Mesendoderm (in vitro differentiated cells): Measurements from ENCODE around the gene GPR132.

Experiments
- DNase-seq: peaks from one replicate; pipeline ENCODE4 v3.0.0; 2013
- H2AK5ac ChIP-seq: 2 replicates; pipeline ENCODE4 v1.6.1; 2013; ENCODE audit warnings: low read length, inconsistent platforms
- H2BK120ac ChIP-seq: 2 replicates; pipeline ENCODE4 v1.6.1; 2013; ENCODE audit warnings: low read depth, mild to moderate bottlenecking, low read length, moderate library complexity, mixed read lengths
- H2BK15ac ChIP-seq: replicated peaks from 2 replicates; pipeline ENCODE4 v1.6.1; 2013; ENCODE audit warnings: low read depth, mild to moderate bottlenecking, moderate library complexity
- H2BK5ac ChIP-seq: 2 replicates; pipeline ENCODE4 v1.6.1; 2013; ENCODE audit warnings: low read length, inconsistent platforms
- H3K18ac ChIP-seq: 2 replicates; pipeline ENCODE4 v1.6.1; 2013; ENCODE audit warnings: mild to moderate bottlenecking, low read length, mixed read lengths
- H3K23ac ChIP-seq: one replicate; pipeline ENCODE4 v1.6.1; 2013; ENCODE audit warnings: low read length
- H3K27ac ChIP-seq: 2 replicates; pipeline ENCODE4 v1.5.1; 2013; ENCODE audit warnings: low read depth, mild to moderate bottlenecking, inconsistent platforms, low read length, moderate library complexity
- H3K27me3 ChIP-seq: 2 replicates; pipeline ENCODE4 v1.6.1; 2013; ENCODE audit warnings: low read length, control low read depth, mild to moderate bottlenecking, inconsistent platforms; ENCODE audit not compliant: insufficient read depth, poor library complexity
- H3K36me3 ChIP-seq: 2 replicates; pipeline ENCODE4 v1.6.1; 2013; ENCODE audit warnings: low read length, inconsistent platforms; ENCODE audit not compliant: control insufficient read depth, insufficient read depth
- H3K4ac ChIP-seq: one replicate; pipeline ENCODE4 v1.6.1; 2013; ENCODE audit warnings: low read depth, mild to moderate bottlenecking, low read length, moderate library complexity
- H3K4me1 ChIP-seq: 2 replicates; pipeline ENCODE4 v1.6.1; 2013; ENCODE audit warnings: low read depth, low read length, inconsistent platforms; ENCODE audit not compliant: control insufficient read depth
- H3K4me2 ChIP-seq: 2 replicates; pipeline ENCODE4 v1.6.1; 2013; ENCODE audit warnings: low read length
- H3K4me3 ChIP-seq: 2 replicates; pipeline ENCODE4 v1.5.1; 2013; ENCODE audit warnings: mild to moderate bottlenecking, low read length
- H3K56ac ChIP-seq: one replicate; pipeline ENCODE4 v1.6.1; 2013; ENCODE audit warnings: low read length
- H3K79me1 ChIP-seq: 2 replicates; pipeline ENCODE4 v1.6.1; 2013; ENCODE audit warnings: low read length, inconsistent platforms
- H3K79me2 ChIP-seq: 2 replicates; pipeline ENCODE4 v1.6.1; 2013; ENCODE audit warnings: mild to moderate bottlenecking, low read length; ENCODE audit not compliant: control insufficient read depth, insufficient read depth
- H3K9ac ChIP-seq: 2 replicates; pipeline ENCODE4 v1.6.1; 2013; ENCODE audit warnings: low read length, inconsistent platforms
- H4K5ac ChIP-seq: one replicate; pipeline ENCODE4 v1.6.1; 2013; ENCODE audit warnings: low read length
- H4K8ac ChIP-seq: one replicate; pipeline ENCODE4 v1.6.1; 2013; ENCODE audit warnings: low read depth, mild to moderate bottlenecking, control low read depth, low read length, moderate library complexity
- WGBS: extraction: QIAGEN DNeasy Blood & Tissue Kit; methylation state at CpG from one replicate; pipeline ENCODE4 v1.1.7; 2013; ENCODE audit warnings: low lambda C conversion rate, missing lambda C conversion rate; ENCODE audit not compliant: insufficient coverage; ENCODE audit errors: extremely low coverage; 5-methylcytosine and 5-hydroxymethylcytosine counted together

GPR132 gene

DNA sequence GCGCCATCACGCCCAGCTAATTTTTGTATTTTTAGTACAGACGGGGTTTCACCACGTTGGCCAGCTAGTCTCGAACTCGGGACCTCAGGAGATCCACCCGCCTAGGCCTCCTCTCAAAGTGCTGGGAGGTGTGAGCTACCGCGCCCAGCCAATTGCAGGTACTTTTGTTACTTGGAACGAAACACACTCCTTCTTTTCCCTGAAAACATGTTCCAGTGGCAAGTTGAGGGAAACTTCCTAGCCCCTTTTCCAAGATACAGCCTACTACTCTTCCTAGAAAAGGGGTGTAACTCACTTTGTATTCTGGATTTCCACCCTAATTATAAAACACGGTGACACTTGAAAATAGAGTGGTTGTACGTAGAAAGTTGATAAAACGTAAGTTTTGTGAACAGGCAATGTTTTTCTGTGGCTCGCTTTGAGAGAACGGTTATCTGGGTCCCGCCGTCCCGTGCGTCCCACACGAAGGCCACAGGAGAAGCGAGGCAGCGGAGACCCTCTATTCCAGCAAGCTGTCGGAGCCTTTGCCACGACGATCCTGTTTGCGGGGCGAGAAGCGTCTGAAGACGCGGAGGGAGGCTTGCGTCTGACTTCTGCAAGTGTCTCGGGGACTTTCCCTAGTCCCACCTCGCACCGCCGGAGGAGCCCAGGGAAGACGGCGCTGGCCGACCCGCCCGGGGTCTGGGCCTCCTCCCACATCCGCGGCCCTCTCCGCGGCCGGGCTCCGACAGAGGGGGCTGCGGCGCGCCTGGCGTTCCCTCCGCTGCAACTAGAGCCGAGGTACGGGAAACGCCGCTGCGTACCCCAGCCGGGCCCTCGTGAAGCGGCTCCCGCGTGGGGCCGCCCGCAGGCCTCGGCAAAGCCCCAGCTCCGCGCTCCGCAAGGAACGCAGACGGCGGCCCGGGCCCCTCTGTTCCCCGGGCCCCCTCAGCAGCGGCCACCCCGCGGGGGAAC lies 45.1 kb downstream of the GPR132 start:
- Histone ChIP-seq H3K27ac (peak overlapping the region; percentile 87), H3K56ac (peak overlapping the region; percentile 96), H3K36me3 (peaks cover 3% of the 10 kb centered on the region), H2BK120ac (peak overlapping the region; percentile 30), H3K4ac (peak overlapping the region; percentile 88), H3K4me3 (peak overlapping the region; percentile 99), H3K9ac (peak overlapping the region; percentile 100), H2AK5ac (peak overlapping the region; percentile 76), H3K27me3 (no peaks in the 10 kb centered on the region), H2BK15ac (no peak overlapping the region), H3K4me2 (peak overlapping the region; percentile 93), H3K23ac (peak overlapping the region; percentile 94), H2BK5ac (peak overlapping the region; percentile 35), H3K79me2 (peaks cover 54% of the 10 kb centered on the region), H4K8ac (peak overlapping the region; percentile 91), H3K18ac (peak overlapping the region; percentile 95), H3K79me1 (peaks cover 16% of the 10 kb centered on the region), H4K5ac (no peak overlapping the region), H3K4me1 (peaks cover 15% of the 10 kb centered on the region)
- no CpG with 5 or more reads among the region's 75 CpGs for WGBS
- DNase-seq: peak; percentile 60

DNA sequence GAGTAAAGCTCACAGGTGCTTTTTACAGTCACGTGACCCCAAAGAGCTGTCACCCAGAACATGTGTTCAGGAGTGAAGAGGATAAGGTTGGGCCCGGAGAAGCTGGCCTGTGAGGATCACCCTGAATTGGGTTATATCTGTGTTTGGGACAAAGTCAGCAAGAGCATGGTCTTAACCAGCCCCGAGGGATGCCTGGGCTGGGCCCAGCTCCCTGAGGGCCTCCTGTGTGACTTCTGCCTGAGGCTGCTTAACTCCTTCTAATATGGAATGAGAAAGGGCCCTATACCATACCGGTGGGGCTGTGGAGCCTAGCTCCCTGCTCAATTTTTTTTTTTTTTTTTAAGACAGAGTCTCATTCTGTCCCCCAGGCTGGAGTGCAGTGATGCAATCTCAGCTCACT lies 46.8 kb downstream of the GPR132 start:
- H4K8ac ChIP-seq: no peak overlapping the region
- H3K4ac ChIP-seq: no peak overlapping the region
- H3K56ac ChIP-seq: no peak overlapping the region
- WGBS: no CpG with 5 or more reads among the region's 4 CpGs
- no peak overlapping the region for H3K27ac ChIP-seq
- no peak overlapping the region for H2BK120ac ChIP-seq
- peaks cover 72% of the 10 kb centered on the region for H3K79me2 ChIP-seq
- no peaks in the 10 kb centered on the region for H3K27me3 ChIP-seq
- no peak overlapping the region for H3K4me3 ChIP-seq
- H4K5ac ChIP-seq: no peak overlapping the region
- H3K9ac ChIP-seq: peak overlapping the region; percentile 54
- no peak overlapping the region for H3K18ac ChIP-seq
- H3K4me2 ChIP-seq: no peak overlapping the region
- peaks cover 25% of the 10 kb centered on the region for H3K79me1 ChIP-seq
- no peak overlapping the region for H3K23ac ChIP-seq
- peaks cover 15% of the 10 kb centered on the region for H3K4me1 ChIP-seq
- DNase-seq: no peak
- H3K36me3 ChIP-seq: peaks cover 3% of the 10 kb centered on the region
- no peak overlapping the region for H2BK15ac ChIP-seq
- no peak overlapping the region for H2BK5ac ChIP-seq
- H2AK5ac ChIP-seq: no peak overlapping the region

DNA sequence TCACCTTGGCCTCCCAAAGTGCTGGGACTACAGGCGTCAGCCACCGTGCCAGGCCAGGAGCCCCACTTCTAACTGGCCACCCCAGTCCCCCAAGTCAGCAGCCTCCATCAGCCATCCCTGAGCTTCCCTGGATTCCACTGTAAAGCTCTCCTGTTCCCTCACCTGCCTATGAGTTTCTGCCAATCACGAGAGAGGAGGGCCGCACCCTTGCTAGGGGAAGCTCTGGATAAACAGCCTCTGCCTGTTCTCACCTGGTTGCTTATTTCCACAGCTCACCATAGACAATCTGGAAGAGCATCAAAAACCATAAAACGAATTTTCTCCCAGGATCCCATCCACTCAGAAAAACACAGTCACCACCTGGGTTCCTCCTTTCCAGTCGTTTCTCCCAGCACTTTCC lies 49.3 kb downstream of the GPR132 start:
- Histone ChIP-seq H3K36me3 (peaks cover 9% of the 10 kb centered on the region), H3K27ac (no peak overlapping the region)
- no CpG with 5 or more reads among the region's 6 CpGs for WGBS

DNA sequence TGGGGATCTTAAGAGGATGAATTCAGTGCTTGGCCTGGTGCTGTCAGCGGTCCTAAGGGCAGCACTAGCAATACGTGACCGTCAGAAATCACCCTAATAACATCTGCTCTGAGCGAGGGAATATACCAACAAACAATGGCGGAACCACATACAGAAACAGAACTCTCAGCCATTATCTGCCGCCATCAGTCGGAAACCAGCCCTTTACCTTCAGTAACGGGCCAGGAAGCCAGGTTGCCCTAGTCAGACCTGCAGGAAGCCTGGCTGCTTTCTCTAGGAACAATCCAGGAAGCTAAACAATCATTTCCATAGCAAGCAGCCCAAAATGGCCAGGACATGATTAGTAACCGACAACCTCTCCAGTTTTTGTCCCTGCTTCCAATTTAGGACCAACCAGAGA lies 50.0 kb downstream of the GPR132 start:
- Histone ChIP-seq H3K27me3 (no peaks in the 10 kb centered on the region), H3K36me3 (peaks cover 11% of the 10 kb centered on the region)

More for the DNA sequence above, 49.3 kb downstream of the GPR132 start:
- H3K4ac ChIP-seq: no peak overlapping the region
- no peak overlapping the region for H2BK5ac ChIP-seq
- no peak overlapping the region for H2BK15ac ChIP-seq
- H4K5ac ChIP-seq: no peak overlapping the region
- peaks cover 34% of the 10 kb centered on the region for H3K79me1 ChIP-seq
- H3K56ac ChIP-seq: no peak overlapping the region
- H3K4me3 ChIP-seq: no peak overlapping the region
- no peak overlapping the region for H3K4me2 ChIP-seq
- H3K4me1 ChIP-seq: peaks cover 15% of the 10 kb centered on the region
- no peaks in the 10 kb centered on the region for H3K27me3 ChIP-seq
- no peak for DNase-seq
- no peak overlapping the region for H3K23ac ChIP-seq
- no peak overlapping the region for H4K8ac ChIP-seq
- no peak overlapping the region for H3K18ac ChIP-seq
- no peak overlapping the region for H2BK120ac ChIP-seq
- H3K9ac ChIP-seq: no peak overlapping the region
- H3K79me2 ChIP-seq: peaks cover 96% of the 10 kb centered on the region
- H2AK5ac ChIP-seq: no peak overlapping the region

DNA sequence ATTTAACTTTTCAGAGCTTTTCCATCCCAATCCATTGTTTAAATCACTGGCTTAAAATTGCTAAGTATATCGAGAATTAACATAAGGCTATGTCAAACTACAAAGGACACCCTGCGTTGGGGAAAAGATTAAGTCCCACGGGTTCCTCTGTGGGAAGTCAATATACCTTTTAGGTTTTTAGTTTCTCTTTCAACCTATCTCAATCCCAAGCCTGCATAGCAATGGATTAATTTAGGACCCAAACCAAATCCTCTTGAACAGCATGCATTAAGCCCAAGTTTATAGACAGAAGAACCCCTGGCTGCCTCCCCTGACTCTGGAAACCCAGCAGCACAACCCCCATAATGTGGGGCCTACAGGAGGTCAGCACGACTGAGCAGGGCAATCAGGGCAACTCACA lies 50.6 kb downstream of the GPR132 start:
- no peak overlapping the region for H3K27ac ChIP-seq
- H3K79me1 ChIP-seq: peaks cover 34% of the 10 kb centered on the region
- no peaks in the 10 kb centered on the region for H3K27me3 ChIP-seq
- no peak overlapping the region for H2AK5ac ChIP-seq
- H4K5ac ChIP-seq: no peak overlapping the region
- H3K4me3 ChIP-seq: no peak overlapping the region
- no peak overlapping the region for H3K23ac ChIP-seq
- no peak for DNase-seq
- no peak overlapping the region for H3K9ac ChIP-seq
- no peak overlapping the region for H2BK120ac ChIP-seq
- H3K18ac ChIP-seq: no peak overlapping the region
- H4K8ac ChIP-seq: no peak overlapping the region
- WGBS: no CpG with 5 or more reads among the region's 4 CpGs
- no peak overlapping the region for H2BK15ac ChIP-seq
- H3K4me2 ChIP-seq: no peak overlapping the region
- H3K79me2 ChIP-seq: peaks cover 92% of the 10 kb centered on the region
- H3K4me1 ChIP-seq: peaks cover 15% of the 10 kb centered on the region
- no peak overlapping the region for H2BK5ac ChIP-seq
- peaks cover 15% of the 10 kb centered on the region for H3K36me3 ChIP-seq
- H3K4ac ChIP-seq: no peak overlapping the region
- H3K56ac ChIP-seq: peak overlapping the region; percentile 42

More for the DNA sequence above, 50.0 kb downstream of the GPR132 start:
- H3K56ac ChIP-seq: no peak overlapping the region
- no peak overlapping the region for H4K5ac ChIP-seq
- no peak overlapping the region for H3K4ac ChIP-seq
- peak overlapping the region; percentile 9 for H3K9ac ChIP-seq
- no CpG with 5 or more reads among the region's 9 CpGs for WGBS
- no peak overlapping the region for H3K18ac ChIP-seq
- no peak overlapping the region for H3K4me3 ChIP-seq
- no peak overlapping the region for H2BK120ac ChIP-seq
- H2AK5ac ChIP-seq: no peak overlapping the region
- peaks cover 15% of the 10 kb centered on the region for H3K4me1 ChIP-seq
- no peak overlapping the region for H2BK15ac ChIP-seq
- peaks cover 34% of the 10 kb centered on the region for H3K79me1 ChIP-seq
- no peak overlapping the region for H2BK5ac ChIP-seq
- H4K8ac ChIP-seq: no peak overlapping the region
- no peak overlapping the region for H3K23ac ChIP-seq
- H3K79me2 ChIP-seq: peaks cover 94% of the 10 kb centered on the region
- no peak overlapping the region for H3K4me2 ChIP-seq
- no peak overlapping the region for H3K27ac ChIP-seq
- DNase-seq: peak; percentile 35
